Inflammatory macrophage treated with lipopolysaccharide for 1 hour (primary cell): ENCODE measurements around the gene SATB2.
A peak's percentile ranks its signal among the peaks of the same experiment; 100 is the strongest.

Experiments used
- DNase-seq, 2 donors: peaks; one replicate each; pipeline ENCODE4 v3.0.0-alpha.2; 2020 to 2022

The SATB2 gene

GRCh38 chr2:199452260-199452990, 5.3 kb downstream of the SATB2 start:
- DNase-seq: no peak

- DNase-seq: no peak
These were observed 7.8 kb downstream of the SATB2 start for GRCh38 chr2:199449956-199450355.

- DNase-seq: no peak
These were observed 8.3 kb downstream of the SATB2 start for GRCh38 chr2:199449455-199449854.

GRCh38 chr2:199446996-199447576, 10.7 kb downstream of the SATB2 start:
- no peak for DNase-seq

- no peak for DNase-seq
These were observed 13.0 kb downstream of the SATB2 start for GRCh38 chr2:199444749-199445148.

- DNase-seq: no peak
These were observed 14.1 kb downstream of the SATB2 start for GRCh38 chr2:199443589-199444130.

- no peak for DNase-seq
These were observed 15.6 kb downstream of the SATB2 start for GRCh38 chr2:199442173-199442572.

GRCh38 chr2:199441759-199442158, 16.0 kb downstream of the SATB2 start:
- no peak for DNase-seq

- no peak for DNase-seq
These were observed 17.6 kb downstream of the SATB2 start for GRCh38 chr2:199440118-199440517.

GRCh38 chr2:199439542-199439941, 18.2 kb downstream of the SATB2 start:
- no peak for DNase-seq

GRCh38 chr2:199439066-199439465, 18.7 kb downstream of the SATB2 start:
- no peak for DNase-seq

- DNase-seq: no peak
These were observed 23.2 kb downstream of the SATB2 start for GRCh38 chr2:199434555-199434954.

GRCh38 chr2:199433204-199433832, 24.4 kb downstream of the SATB2 start:
- DNase-seq: no peak

GRCh38 chr2:199431746-199432213, 26.0 kb downstream of the SATB2 start:
- no peak for DNase-seq

- DNase-seq: no peak
These were observed 27.5 kb downstream of the SATB2 start for GRCh38 chr2:199430214-199430613.

GRCh38 chr2:199428291-199428690, 29.4 kb downstream of the SATB2 start:
- no peak for DNase-seq

- DNase-seq: no peak
These were observed 33.6 kb downstream of the SATB2 start for GRCh38 chr2:199424160-199424559.

GRCh38 chr2:199419428-199419827, 38.3 kb downstream of the SATB2 start:
- DNase-seq: no peak

- DNase-seq: no peak
These were observed 43.3 kb downstream of the SATB2 start for GRCh38 chr2:199414465-199414864.

GRCh38 chr2:199414001-199414400, 43.7 kb downstream of the SATB2 start:
- no peak for DNase-seq

- no peak for DNase-seq
These were observed 47.8 kb downstream of the SATB2 start for GRCh38 chr2:199409759-199410529.

- no peak for DNase-seq
These were observed 50.3 kb downstream of the SATB2 start for GRCh38 chr2:199407421-199407820.

- DNase-seq: peak; percentile 10 to 21
These were observed 52.5 kb downstream of the SATB2 start for GRCh38 chr2:199405241-199405640.
